NT2/D1 (cell line): Measurements from ENCODE around the gene KIF7.

ENCODE experiments used
- SUZ12 ChIP-seq: IDR thresholded peaks from 2 replicates; pipeline ENCODE4 v1.6.1; 2011; ENCODE audit not compliant: insufficient read length, insufficient read depth; ENCODE audit errors: extremely low read depth
- ZNF274 ChIP-seq: IDR thresholded peaks from 2 replicates; pipeline ENCODE4 v1.6.1; 2011; ENCODE audit warnings: mild to moderate bottlenecking, low read depth, low read length

GRCh38 chr15:89685995-89686394 is 30.7 kb upstream of the KIF7 start:
- TF ChIP-seq SUZ12 (no peak), ZNF274 (no peak)
